Sigmoid colon (tissue), 7 donors: ENCODE data around the gene YIPF2. TPM values are rescaled to one million over a fixed set of nuclear protein-coding genes. Genes with fewer than 3 reads are reported as not detected.

Experiments used
- DNase-seq: peaks from one replicate; pipeline ENCODE4 v3.0.0-alpha.2; 2019
- H3K27ac ChIP-seq, 4 donors: fragments of 200-600 bp; sonication (generic); one replicate each; pipeline ENCODE4 v1.5.1; 2016 to 2019; ENCODE audit warnings: mild to moderate bottlenecking in 1 of 4
- H3K27me3 ChIP-seq, 3 donors: fragments of 200-600 bp; sonication (generic); one replicate each; pipeline ENCODE4 v1.5.1; 2019; ENCODE audit warnings: mild to moderate bottlenecking in 1 of 3
- H3K36me3 ChIP-seq, 4 donors: fragments of 200-600 bp; sonication (generic); one replicate each; pipeline ENCODE4 v1.5.1; 2016 to 2019
- H3K4me1 ChIP-seq, 4 donors: fragments of 200-600 bp; sonication (generic); one replicate each; pipeline ENCODE4 v1.5.1; 2017 to 2019
- H3K4me3 ChIP-seq, 4 donors: fragments of 200-600 bp; sonication (generic); one replicate each; pipeline ENCODE4 v1.5.1; 2017 to 2019; ENCODE audit warnings: mild to moderate bottlenecking in 2 of 4, moderate library complexity in 1 of 4
- H3K9me3 ChIP-seq, 4 donors: fragments of 200-600 bp in 3 of 4; sonication (generic) in 3 of 4; one replicate each; pipeline versions ENCODE4 v1.5.1 to v1.6.1; 2013 to 2019
- CTCF ChIP-seq, 4 experiments: fragments of 450-650 bp in 3 of 4; fragments of 200-600 bp in 1 of 4; IDR thresholded peaks; one replicate each; pipeline ENCODE4 v1.5.1; 2016 to 2019; ENCODE audit warnings: antibody characterized with exemption in 4 of 4, mild to moderate bottlenecking in 3 of 4, moderate library complexity in 2 of 4
- EP300 ChIP-seq, 4 donors: sonication (generic); formaldehyde crosslinking; IDR thresholded peaks; one replicate each; pipeline ENCODE4 v1.6.1; 2017; ENCODE audit warnings: antibody characterized with exemption in 4 of 4
- POLR2A ChIP-seq, 2 donors: fragments of 450-650 bp; IDR thresholded peaks; one replicate each; pipeline ENCODE4 v1.6.1; 2016; ENCODE audit warnings: antibody characterized with exemption in 2 of 2, mild to moderate bottlenecking in 2 of 2, moderate library complexity in 2 of 2
- POLR2AphosphoS5 ChIP-seq, 4 donors: sonication (generic); formaldehyde crosslinking; IDR thresholded peaks; one replicate each; pipeline ENCODE4 v1.6.1; 2017; ENCODE audit warnings: antibody characterized with exemption in 4 of 4
- WGBS, 2 donors: extraction: QIAGEN DNeasy Blood & Tissue Kit; methylation state at CpG; one replicate each; pipeline ENCODE4 v1.1.7; 2013; 5-methylcytosine and 5-hydroxymethylcytosine counted together
- intact Hi-C: fragments of 100-400 bp; cut with DNase I; formaldehyde crosslinking; loops from one replicate; pipeline ENCODE4 v1.15.1; 2023
- polyA plus RNA-seq, 3 donors: library from polyadenylated mRNA; stranded (reverse); fragments of 200-250 nt; gene quantifications; one replicate each; pipeline ENCODE4 v1.2.3, GENCODE V29; 2013
- total RNA-seq, 4 donors: library from RNA; depleted of rRNA; stranded (reverse); fragments of >200 nt; gene quantifications; one replicate each; pipeline ENCODE4 v1.1.0, GENCODE V29; 2016
- donor health status: healthy with polysubstance abuse.
- donor health status: Bipolar disorder and iron deficiency.
- donor health status: healthy.

YIPF2 gene
- total and polyA plus RNA-seq, 7 donors: 19.4 to 61.3 (median 27.7) TPM

- TF ChIP-seq POLR2AphosphoS5 (IDR thresholded peaks at IDR 0.05): no peak
- TF ChIP-seq EP300 (IDR thresholded peaks at IDR 0.05): no peak
- TF ChIP-seq POLR2A (IDR thresholded peaks at IDR 0.05): no peak
- TF ChIP-seq CTCF (IDR thresholded peaks at IDR 0.05): no peak
- Histone ChIP-seq H3K9me3 (no peaks in the 10 kb centered on the region), H3K27me3 (no peaks in the 10 kb centered on the region), H3K4me1 (no peaks in the 10 kb centered on the region), H3K4me3 (no peak overlapping the region), H3K27ac (no peak overlapping the region), H3K36me3 (peaks cover 36 to 93% (median 56%) of the 10 kb centered on the region in 4 donors)
- WGBS, 2 donors: 94 to 95% methylated on average over 31 of the region's 31 CpGs
- no peak for DNase-seq
- intact Hi-C loops: no loop called here
Measured at GRCh38 chr19:10911579-10912363, 16.7 kb downstream of the YIPF2 start.

- no peaks in the 10 kb centered on the region for H3K9me3 ChIP-seq
- no peak overlapping the region for H3K4me3 ChIP-seq
- H3K27me3 ChIP-seq: no peaks in the 10 kb centered on the region
- intact Hi-C loops: no loop called here
- H3K27ac ChIP-seq: no peak overlapping the region
- WGBS, 2 donors: 96 to 97% methylated on average over 17 of the region's 17 CpGs
- DNase-seq: no peak
- no peak for TF ChIP-seq CTCF (IDR thresholded peaks at IDR 0.05)
- no peak for TF ChIP-seq POLR2A (IDR thresholded peaks at IDR 0.05)
- TF ChIP-seq POLR2AphosphoS5 (IDR thresholded peaks at IDR 0.05): no peak
- no peak for TF ChIP-seq EP300 (IDR thresholded peaks at IDR 0.05)
- no peaks in the 10 kb centered on the region for H3K4me1 ChIP-seq
- peaks cover 28 to 61% (median 47%) of the 10 kb centered on the region in 4 donors for H3K36me3 ChIP-seq
Measured at GRCh38 chr19:10908380-10908960, 20.0 kb downstream of the YIPF2 start.

- Histone ChIP-seq H3K27me3 (no peaks in the 10 kb centered on the region), H3K9me3 (no peaks in the 10 kb centered on the region), H3K4me3 (no peak overlapping the region), H3K4me1 (no peaks in the 10 kb centered on the region), H3K27ac (no peak overlapping the region), H3K36me3 (peaks cover 28 to 55% (median 46%) of the 10 kb centered on the region in 4 donors)
- WGBS, 2 donors: 91 to 92% methylated on average over 14 of the region's 14 CpGs
- TF ChIP-seq CTCF (IDR thresholded peaks at IDR 0.05) (no peak), POLR2AphosphoS5 (IDR thresholded peaks at IDR 0.05) (no peak), POLR2A (IDR thresholded peaks at IDR 0.05) (no peak), EP300 (IDR thresholded peaks at IDR 0.05) (no peak)
- intact Hi-C loops: no loop called here
- no peak for DNase-seq
Measured at GRCh38 chr19:10907925-10908324, 20.5 kb downstream of the YIPF2 start.

GRCh38 chr19:10899151-10899653 lies 29.2 kb downstream of the YIPF2 start:
- Histone ChIP-seq H3K27me3 (no peaks in the 10 kb centered on the region), H3K4me1 (peaks cover 0 to 73% (median 62%) of the 10 kb centered on the region in 4 donors), H3K4me3 (no peak overlapping the region), H3K27ac (peak overlapping the region; percentile 48 to 78 (median 76)), H3K36me3 (no peaks in the 10 kb centered on the region), H3K9me3 (no peaks in the 10 kb centered on the region)
- intact Hi-C loops: no loop called here
- no peak for DNase-seq
- TF ChIP-seq POLR2AphosphoS5 (IDR thresholded peaks at IDR 0.05): no peak
- no peak for TF ChIP-seq POLR2A (IDR thresholded peaks at IDR 0.05)
- no peak for TF ChIP-seq EP300 (IDR thresholded peaks at IDR 0.05)
- no peak for TF ChIP-seq CTCF (IDR thresholded peaks at IDR 0.05)
- 20 to 73% methylated on average over 10 of the region's 10 CpGs for WGBS, 2 donors
